UCSD-AML1 (cell line): ENCODE measurements around the gene MUC4.
"Not testable (repeated sequence)": the region's sequence is repeated elsewhere in the genome, so short reads cannot be mapped to it uniquely, and the experiment has no call there.

Experiments
- DNase-seq: peaks from one replicate; lab custom pipeline; 2025; ENCODE audit not compliant: unreplicated experiment; lab: John Stamatoyannopoulos, UW

The MUC4 gene

GRCh38 chr3:195785781-195786405 is 25.8 kb downstream of the MUC4 start:
- not testable (repeated sequence) for DNase-seq

- not testable (repeated sequence) for DNase-seq
These were observed 27.7 kb downstream of the MUC4 start for GRCh38 chr3:195784031-195784430.

GRCh38 chr3:195781236-195781635 is 30.5 kb downstream of the MUC4 start:
- not testable (repeated sequence) for DNase-seq

GRCh38 chr3:195777975-195778374 is 33.8 kb downstream of the MUC4 start:
- DNase-seq: no peak

GRCh38 chr3:195774917-195775316 is 36.8 kb downstream of the MUC4 start:
- DNase-seq: peak; percentile 64

- DNase-seq: no peak
These were observed 37.7 kb downstream of the MUC4 start for GRCh38 chr3:195773956-195774537.

- DNase-seq: no peak
These were observed 40.0 kb downstream of the MUC4 start for GRCh38 chr3:195771646-195772300.

- DNase-seq: not testable (repeated sequence)
These were observed 40.7 kb downstream of the MUC4 start for GRCh38 chr3:195770841-195771645.

GRCh38 chr3:195770081-195770840 is 41.5 kb downstream of the MUC4 start:
- DNase-seq: no peak

- no peak for DNase-seq
These were observed 42.2 kb downstream of the MUC4 start for GRCh38 chr3:195769551-195769950.

GRCh38 chr3:195768831-195769303 is 42.9 kb downstream of the MUC4 start:
- no peak for DNase-seq

- no peak for DNase-seq
These were observed 43.3 kb downstream of the MUC4 start for GRCh38 chr3:195768414-195768813.

GRCh38 chr3:195767792-195768191 is 43.9 kb downstream of the MUC4 start:
- no peak for DNase-seq

GRCh38 chr3:195766671-195767070 is 45.1 kb downstream of the MUC4 start:
- no peak for DNase-seq

- no peak for DNase-seq
These were observed 46.6 kb downstream of the MUC4 start for GRCh38 chr3:195764961-195765706.

GRCh38 chr3:195763843-195764825 is 47.6 kb downstream of the MUC4 start:
- peak; percentile 51 for DNase-seq

GRCh38 chr3:195763076-195763830 is 48.5 kb downstream of the MUC4 start:
- DNase-seq: peak; percentile 46

- DNase-seq: no peak
These were observed 49.1 kb downstream of the MUC4 start for GRCh38 chr3:195762611-195763010.
